Ishikawa (cell line): ENCODE data around the gene ACP7.

Experiments used
- CEBPB ChIP-seq: IDR thresholded peaks from 2 replicates; pipeline ENCODE4 v1.6.1; 2012
- CREB1 ChIP-seq: IDR thresholded peaks from 2 replicates; pipeline ENCODE4 v1.6.1; 2012; ENCODE audit warnings: low read depth
- EGR1 ChIP-seq: IDR thresholded peaks from 2 replicates; pipeline ENCODE4 v1.6.1; 2012
- EP300 ChIP-seq: IDR thresholded peaks from 2 replicates; pipeline ENCODE4 v1.6.1; 2012; ENCODE audit warnings: borderline replicate concordance
- FOXM1 ChIP-seq: IDR thresholded peaks from 2 replicates; pipeline ENCODE4 v1.6.1; 2012; ENCODE audit warnings: low read depth, borderline replicate concordance
- MAX ChIP-seq: IDR thresholded peaks from 2 replicates; pipeline ENCODE4 v1.6.1; 2012
- RAD21 ChIP-seq: IDR thresholded peaks from 2 replicates; pipeline ENCODE4 v1.6.1; 2012; ENCODE audit warnings: low read depth
- REST ChIP-seq: IDR thresholded peaks from 2 replicates; pipeline ENCODE4 v1.6.1; 2012; ENCODE audit warnings: low read depth, mild to moderate bottlenecking
- TAF1 ChIP-seq: IDR thresholded peaks from 2 replicates; pipeline ENCODE4 v1.6.1; 2012; ENCODE audit warnings: low read depth, mild to moderate bottlenecking
- USF1 ChIP-seq: IDR thresholded peaks from 2 replicates; pipeline ENCODE4 v1.6.1; 2012

GRCh38 chr19:39122934-39123731, 39.0 kb downstream of the ACP7 start:
- TF ChIP-seq EP300 (no peak), CEBPB (no peak), RAD21 (no peak), TAF1 (no peak), FOXM1 (no peak), MAX (no peak), CREB1 (no peak), REST (no peak), USF1 (no peak), EGR1 (no peak)
